Measurements from ENCODE around the gene PTPN23.

- TF ChIP-seq CTCF (IDR thresholded peaks at IDR 0.05) (no peak), POLR2A (IDR thresholded peaks at IDR 0.05) (no peak)
These were observed 1.4 kb upstream of the PTPN23 start for GRCh38 chr3:47379411-47379899.

Data from heart left ventricle (tissue), 13 donors.